IMR-90 (cell line): ENCODE data around the gene FFAR3. TPM values are rescaled to one million over a fixed set of nuclear protein-coding genes. Genes with fewer than 3 reads are reported as not detected.
A peak's percentile ranks its signal among the peaks of the same experiment; 100 is the strongest.

Experiments
- ATAC-seq: fragments of 200-7000 bp; cut with Tn5 transposase; 2 replicates; pipeline ENCODE4 v1.9.1; 2020; ENCODE audit warnings: low read depth, mild to moderate bottlenecking, moderate library complexity
- BruUV-seq: library from RNA; stranded (reverse); fragments of 400-500 nt; replicated peaks from 2 replicates; lab custom pipeline; 2021; lab: Mats Ljungman, UMichigan
- CTCF ChIA-PET: fragments of 300-600 bp; formaldehyde crosslinking; extraction: SDS; loops from one replicate; lab custom pipeline; 2021; ENCODE audit warnings: antibody characterized with exemption; lab: Yijun Ruan, JAX
- POLR2A ChIA-PET: fragments of 300-600 bp; sonication (Branson Sonifier 250); formaldehyde crosslinking; loops from one replicate; lab custom pipeline; 2022; ENCODE audit warnings: antibody characterized with exemption; ENCODE audit not compliant: unreplicated experiment; lab: Charles Lee
- DNase-seq: peaks from one replicate; pipeline ENCODE4 v3.0.0; 2013
- H2AFZ ChIP-seq: replicated peaks from 2 replicates; pipeline ENCODE3; 2013; ENCODE audit warnings: low read length, mild to moderate bottlenecking; ENCODE audit not compliant: poor library complexity
- H2AK5ac ChIP-seq: 2 replicates; pipeline ENCODE4 v1.6.1; 2013; ENCODE audit warnings: low read depth, low read length, inconsistent platforms
- H2AK9ac ChIP-seq: replicated peaks from 2 replicates; pipeline ENCODE3; 2013; ENCODE audit warnings: mild to moderate bottlenecking, low read depth, low read length, moderate library complexity; ENCODE audit not compliant: poor library complexity
- H2BK120ac ChIP-seq: 2 replicates; pipeline ENCODE4 v1.6.1; 2013; ENCODE audit warnings: low read depth, low read length, inconsistent platforms
- H2BK15ac ChIP-seq: 3 replicates; pipeline ENCODE4 v1.6.1; 2013; ENCODE audit warnings: low read depth, low read length, inconsistent platforms
- H2BK20ac ChIP-seq: 2 replicates; pipeline ENCODE4 v1.6.1; 2013; ENCODE audit warnings: low read depth, mild to moderate bottlenecking, inconsistent platforms, low read length, moderate library complexity
- H2BK5ac ChIP-seq: 2 replicates; pipeline ENCODE4 v1.6.1; 2013; ENCODE audit warnings: mild to moderate bottlenecking, low read depth, low read length, inconsistent platforms; ENCODE audit not compliant: poor library complexity, severe bottlenecking
- H3K14ac ChIP-seq: replicated peaks from 2 replicates; pipeline ENCODE4 v1.6.1; 2013; ENCODE audit warnings: low read depth, low read length, inconsistent platforms
- H3K18ac ChIP-seq: 2 replicates; pipeline ENCODE4 v1.6.1; 2013; ENCODE audit warnings: low read depth, low read length, control low read depth
- H3K23ac ChIP-seq: 2 replicates; pipeline ENCODE4 v1.6.1; 2013; ENCODE audit warnings: low read depth, low read length, inconsistent platforms
- H3K27ac ChIP-seq: 2 replicates; pipeline ENCODE4 v1.5.1; 2013; ENCODE audit warnings: mild to moderate bottlenecking, control low read depth, low read length; ENCODE audit not compliant: insufficient read depth
- H3K27me3 ChIP-seq: 2 replicates; pipeline ENCODE4 v1.6.1; 2013; ENCODE audit warnings: low read length; ENCODE audit not compliant: control insufficient read depth, insufficient read depth
- H3K36me3 ChIP-seq: 2 replicates; pipeline ENCODE4 v1.6.1; 2013; ENCODE audit warnings: low read length, mixed read lengths; ENCODE audit not compliant: control insufficient read depth, insufficient read depth
- H3K4ac ChIP-seq: 2 replicates; pipeline ENCODE4 v1.6.1; 2013; ENCODE audit warnings: low read depth, low read length, inconsistent platforms
- H3K4me1 ChIP-seq: 2 replicates; pipeline ENCODE4 v1.6.1; 2013; ENCODE audit warnings: low read length, mixed read lengths; ENCODE audit not compliant: control insufficient read depth, insufficient read depth
- H3K4me2 ChIP-seq: 2 replicates; pipeline ENCODE4 v1.6.1; 2013; ENCODE audit warnings: low read depth, mild to moderate bottlenecking, control low read depth, low read length, moderate library complexity
- H3K4me3 ChIP-seq: 2 replicates; pipeline ENCODE4 v1.5.1; 2013; ENCODE audit warnings: low read depth, mild to moderate bottlenecking, control low read depth, low read length, moderate library complexity; ENCODE audit not compliant: insufficient read depth
- H3K56ac ChIP-seq: 2 replicates; pipeline ENCODE4 v1.6.1; 2013; ENCODE audit warnings: low read length, inconsistent platforms; ENCODE audit not compliant: insufficient read depth; ENCODE audit errors: extremely low read depth
- H3K79me1 ChIP-seq, 2 experiments: 2 replicates each; pipeline ENCODE4 v1.6.1; 2013; ENCODE audit warnings: low read length in 2 of 2, inconsistent platforms in 1 of 2, low read depth in 1 of 2
- H3K9ac ChIP-seq: 2 replicates; pipeline ENCODE4 v1.6.1; 2013; ENCODE audit warnings: low read depth, low read length, control low read depth
- H3K9me1 ChIP-seq: 2 replicates; pipeline ENCODE4 v1.6.1; 2013; ENCODE audit warnings: low read length, inconsistent platforms; ENCODE audit not compliant: insufficient read depth
- H3K9me3 ChIP-seq: 2 replicates; pipeline ENCODE4 v1.6.1; 2013; ENCODE audit warnings: low read length; ENCODE audit not compliant: control insufficient read depth, insufficient read depth
- H4K20me1 ChIP-seq: 2 replicates; pipeline ENCODE4 v1.6.1; 2013; ENCODE audit warnings: low read length, inconsistent platforms; ENCODE audit not compliant: insufficient read depth
- H4K5ac ChIP-seq: 2 replicates; pipeline ENCODE4 v1.6.1; 2013; ENCODE audit warnings: mild to moderate bottlenecking, low read depth, low read length, control low read depth
- H4K8ac ChIP-seq, 2 experiments: 2 replicates each; pipeline ENCODE4 v1.6.1; 2013; ENCODE audit warnings: low read depth in 2 of 2, low read length in 2 of 2, control low read depth in 1 of 2, inconsistent platforms in 1 of 2
- H4K91ac ChIP-seq: 2 replicates; pipeline ENCODE4 v1.6.1; 2013; ENCODE audit warnings: low read depth, low read length, inconsistent platforms; ENCODE audit not compliant: insufficient read depth
- BHLHE40 ChIP-seq: fragments of 150-350 bp; IDR thresholded peaks from 2 replicates; pipeline ENCODE4 v1.6.1; 2016; ENCODE audit warnings: mild to moderate bottlenecking, low read depth, low read length
- CEBPB ChIP-seq: IDR thresholded peaks from 2 replicates; pipeline ENCODE4 v1.6.1; 2012; ENCODE audit warnings: low read depth, low read length, improper control_type of control experiment
- CHD1 ChIP-seq: IDR thresholded peaks from 2 replicates; pipeline ENCODE4 v1.6.1; 2012; ENCODE audit warnings: low read depth, low read length, improper control_type of control experiment
- ELK1 ChIP-seq: fragments of 150-350 bp; IDR thresholded peaks from 2 replicates; pipeline ENCODE4 v1.6.1; 2016; ENCODE audit warnings: low read depth, mild to moderate bottlenecking, low read length, moderate library complexity, borderline replicate concordance
- FOS ChIP-seq: fragments of 150-350 bp; IDR thresholded peaks from 2 replicates; pipeline ENCODE4 v1.6.1; 2016; ENCODE audit warnings: low read depth, low read length
- MAZ ChIP-seq: IDR thresholded peaks from 2 replicates; pipeline ENCODE4 v1.6.1; 2012; ENCODE audit warnings: low read depth, mild to moderate bottlenecking, low read length, improper control_type of control experiment, moderate library complexity, borderline replicate concordance
- MXI1 ChIP-seq: IDR thresholded peaks from 2 replicates; pipeline ENCODE4 v1.6.1; 2012; ENCODE audit warnings: low read depth, mild to moderate bottlenecking, low read length, moderate library complexity, borderline replicate concordance
- POLR2A ChIP-seq: IDR thresholded peaks from 2 replicates; pipeline ENCODE4 v1.6.1; 2012; ENCODE audit warnings: mild to moderate bottlenecking, low read depth, low read length
- RCOR1 ChIP-seq: IDR thresholded peaks from 2 replicates; pipeline ENCODE4 v1.6.1; 2012; ENCODE audit warnings: mild to moderate bottlenecking, low read length, improper control_type of control experiment; ENCODE audit not compliant: insufficient replicate concordance
- RFX5 ChIP-seq: IDR thresholded peaks from 2 replicates; pipeline ENCODE4 v1.8.0; 2012; ENCODE audit warnings: low read depth, mild to moderate bottlenecking, low read length, moderate library complexity
- SMC3 ChIP-seq: fragments of 150-350 bp; IDR thresholded peaks from 2 replicates; pipeline ENCODE4 v1.6.1; 2016; ENCODE audit warnings: low read depth, mild to moderate bottlenecking, antibody characterized with exemption, low read length, moderate library complexity
- USF2 ChIP-seq: fragments of 150-350 bp; IDR thresholded peaks from 2 replicates; pipeline ENCODE4 v1.6.1; 2017; ENCODE audit warnings: mild to moderate bottlenecking, antibody characterized with exemption, low read length, low read depth
- WGBS, 2 experiments: methylation state at CpG; one replicate each; pipeline versions ENCODE4 v1.1.5 to v1.1.7; 2013; ENCODE audit warnings: missing lambda C conversion rate in 2 of 2; ENCODE audit not compliant: insufficient read length in 1 of 2; ENCODE audit errors: extremely low coverage in 2 of 2; 5-methylcytosine and 5-hydroxymethylcytosine counted together
- dilution Hi-C: fragments of 300-500 bp; cut with HindIII; formaldehyde crosslinking; loops from one replicate; pipeline ENCODE4 v1.14.3; 2018; ENCODE audit warnings: low sequenced_read_pairs; ENCODE audit not compliant: unreplicated experiment
- in situ Hi-C: fragments of 300-500 bp; cut with MboI; formaldehyde crosslinking; loops from 3 replicates; pipeline ENCODE4 v1.14.3; 2019; ENCODE audit warnings: low sequenced_read_pairs, inconsistent platforms, mixed read lengths
- intact Hi-C: fragments of 100-400 bp; cut with micrococcal nuclease; formaldehyde crosslinking; loops from 2 replicates; pipeline ENCODE4 v1.10.0; 2022
- polyA plus RNA-seq, 3 experiments: library from polyadenylated mRNA; depleted of rRNA; stranded (reverse); fragments of >200 nt; gene quantifications; 2 replicates each; pipeline ENCODE4 v1.2.3, GENCODE V29; 2012; ENCODE audit warnings: low replicate concordance in 1 of 3
- total RNA-seq: library from RNA; depleted of rRNA; stranded (reverse); fragments of >200 nt; gene quantifications from 2 replicates; pipeline ENCODE4 v1.2.3, GENCODE V29; 2012

The FFAR3 gene
- total and polyA plus RNA-seq, 2 of the 4 experiments (the other 2 are of a cell fraction), result not detected

DNA sequence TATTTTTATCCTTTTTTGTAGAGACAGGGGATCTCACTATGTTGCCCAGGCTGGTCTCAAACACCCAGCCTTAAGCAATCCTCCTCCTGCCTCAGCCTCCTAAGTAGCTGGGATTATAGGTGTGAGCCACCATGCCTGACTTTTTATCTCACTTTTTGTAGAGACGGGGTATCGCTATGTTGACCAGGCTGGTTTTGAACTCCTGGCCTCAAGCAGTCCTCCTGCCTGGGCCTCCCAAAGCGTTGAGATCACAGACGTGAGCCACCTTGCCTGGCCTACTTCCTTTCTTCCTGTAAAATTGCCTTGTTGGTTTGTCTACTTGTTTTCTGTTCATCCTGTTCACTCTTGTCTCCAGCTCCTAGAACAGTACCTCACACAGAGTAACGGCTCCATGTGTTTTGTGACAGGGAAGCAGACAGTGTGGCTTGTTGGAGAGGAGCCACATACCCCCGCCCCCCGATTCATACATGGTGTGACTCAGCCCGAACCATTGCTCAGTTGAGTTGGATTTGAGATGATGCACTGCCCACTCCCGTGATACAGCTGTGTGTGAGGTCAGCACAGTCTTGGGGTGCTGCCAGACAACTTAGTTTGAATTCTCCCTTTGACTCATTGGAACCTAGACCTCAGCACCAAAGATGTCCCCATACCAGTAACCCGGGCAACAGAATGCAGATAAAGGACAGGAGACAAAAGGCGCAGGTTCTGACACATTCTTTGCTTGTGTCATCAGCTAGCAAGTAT is 46.8 kb downstream of the FFAR3 start:
- ATAC-seq (peak; percentile 91), DNase-seq (peak; percentile 92)
- Histone ChIP-seq H2AFZ (no peak overlapping the region), H2BK5ac (no peak overlapping the region), H4K20me1 (no peaks in the 10 kb centered on the region), H3K27me3 (peaks cover 2% of the 10 kb centered on the region; the same call in 1 of the 2 replicates), H4K5ac (no peak overlapping the region), H3K18ac (no peak overlapping the region), H2AK5ac (no peak overlapping the region), H3K4me2 (no peak overlapping the region), H4K8ac (no peak overlapping the region), H3K4ac (no peak overlapping the region), H3K56ac (no peak overlapping the region), H2BK20ac (no peak overlapping the region), H2AK9ac (no peak overlapping the region), H3K4me1 (no peaks in the 10 kb centered on the region), H2BK120ac (no peak overlapping the region), H3K9me3 (no peaks in the 10 kb centered on the region), H2BK15ac (no peak overlapping the region), H3K14ac (no peak overlapping the region), H3K23ac (no peak overlapping the region), H3K4me3 (no peak overlapping the region), H3K79me1 (no peaks in the 10 kb centered on the region), H3K9me1 (no peaks in the 10 kb centered on the region), H3K9ac (no peak overlapping the region), H3K27ac (no peak overlapping the region), H4K91ac (no peak overlapping the region), H3K36me3 (no peaks in the 10 kb centered on the region)
- intact Hi-C loops, result no loop called here
- WGBS, 2 experiments, result 90% methylated on average over 2 of the region's 11 CpGs; no CpG with 5 or more reads in 1 of the 2 experiments
- ChIA-PET POLR2A (no interaction called here), CTCF (no interaction called here)
- TF ChIP-seq MXI1 (peak; percentile 76), USF2 (no peak), CHD1 (no peak), FOS (peak; percentile 37; the same call in 1 of the 2 replicates), MAZ (peak; percentile 60; the same call in 1 of the 2 replicates), ELK1 (no peak), RCOR1 (no peak), SMC3 (no peak), BHLHE40 (peak; percentile 89), POLR2A (no peak), CEBPB (peak; percentile 61; the same call in 1 of the 2 replicates), RFX5 (no peak)
- BruUV-seq, result no TSS peak
- in situ Hi-C loops, result no loop called here
- dilution Hi-C loops, result no loop called here
